GM18861 (cell line): ENCODE results near the gene ASIC5.
"Not testable (repeated sequence)": the region's sequence is repeated elsewhere in the genome, so short reads cannot be mapped to it uniquely, and the experiment has no call there.

Experiments used
- ATAC-seq: cut with Tn5 transposase; IDR thresholded peaks from one replicate; pipeline ENCODE4 v1.9.1; 2021; ENCODE audit not compliant: unreplicated experiment

Gene ASIC5, protein sequence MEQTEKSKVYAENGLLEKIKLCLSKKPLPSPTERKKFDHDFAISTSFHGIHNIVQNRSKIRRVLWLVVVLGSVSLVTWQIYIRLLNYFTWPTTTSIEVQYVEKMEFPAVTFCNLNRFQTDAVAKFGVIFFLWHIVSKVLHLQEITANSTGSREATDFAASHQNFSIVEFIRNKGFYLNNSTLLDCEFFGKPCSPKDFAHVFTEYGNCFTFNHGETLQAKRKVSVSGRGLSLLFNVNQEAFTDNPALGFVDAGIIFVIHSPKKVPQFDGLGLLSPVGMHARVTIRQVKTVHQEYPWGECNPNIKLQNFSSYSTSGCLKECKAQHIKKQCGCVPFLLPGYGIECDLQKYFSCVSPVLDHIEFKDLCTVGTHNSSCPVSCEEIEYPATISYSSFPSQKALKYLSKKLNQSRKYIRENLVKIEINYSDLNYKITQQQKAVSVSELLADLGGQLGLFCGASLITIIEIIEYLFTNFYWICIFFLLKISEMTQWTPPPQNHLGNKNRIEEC

DNA sequence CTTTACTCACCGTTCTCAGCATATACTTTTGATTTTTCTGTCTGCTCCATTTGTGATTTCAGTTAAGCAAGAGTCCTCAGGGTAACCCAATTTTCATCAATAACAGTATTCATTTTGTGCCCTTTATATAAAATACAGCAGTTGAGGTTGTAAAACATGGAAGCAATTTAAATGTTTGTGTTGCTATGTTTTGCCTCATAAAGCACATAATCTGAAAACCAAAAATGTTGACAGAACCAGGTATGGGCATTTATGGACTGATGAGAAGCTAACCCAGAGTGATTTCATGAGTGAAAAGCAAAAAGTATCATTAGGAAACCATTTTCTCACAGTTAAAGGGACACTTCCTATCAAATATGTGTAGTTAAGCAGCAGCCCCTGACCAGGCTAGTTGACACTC is at the start of gene ASIC5:
Gene ASIC5 (minus strand): TSS at position 101 of the 400 bp plus-strand sequence. CDS start 51 bp downstream, at position 50.
- no peak for ATAC-seq

DNA sequence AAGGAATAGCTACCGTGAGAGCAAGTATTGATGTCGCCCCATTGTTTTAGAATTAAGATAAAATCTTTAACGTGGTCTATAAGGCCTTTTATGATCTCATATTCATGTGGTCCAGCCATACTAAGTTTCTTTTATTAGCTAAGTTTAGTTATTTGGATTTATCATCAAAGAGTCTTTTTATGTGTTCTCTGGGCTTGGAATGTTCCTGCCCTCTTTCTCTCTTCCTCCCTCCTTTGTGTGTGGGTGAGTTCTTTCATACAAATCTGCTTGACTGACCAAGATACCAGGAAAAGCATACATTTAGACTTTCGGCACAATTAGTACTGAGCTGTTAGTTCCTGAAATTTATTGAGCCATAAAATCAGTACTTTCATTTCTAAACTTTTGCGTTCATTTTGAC is 48.7 kb upstream of the ASIC5 start:
- no peak for ATAC-seq

DNA sequence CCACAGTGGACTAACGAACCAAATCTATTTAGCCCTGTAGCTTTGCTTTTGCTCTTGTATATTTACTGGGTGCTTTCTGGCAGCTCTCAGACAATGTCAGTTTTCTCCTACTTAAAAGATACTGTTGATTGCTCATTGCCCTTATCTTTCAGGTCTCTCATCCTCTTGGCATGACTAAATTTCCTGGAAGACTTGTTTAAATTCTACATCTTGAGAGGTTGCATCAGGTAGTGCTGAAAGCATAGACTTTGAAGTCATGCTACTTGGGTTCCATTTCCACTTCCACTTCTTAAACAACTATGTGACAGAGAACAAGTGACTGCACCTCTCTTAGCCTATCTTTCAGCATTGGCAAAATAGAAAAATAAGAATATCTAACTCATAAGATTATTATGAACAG is 45.8 kb upstream of the ASIC5 start:
- ATAC-seq: no peak

DNA sequence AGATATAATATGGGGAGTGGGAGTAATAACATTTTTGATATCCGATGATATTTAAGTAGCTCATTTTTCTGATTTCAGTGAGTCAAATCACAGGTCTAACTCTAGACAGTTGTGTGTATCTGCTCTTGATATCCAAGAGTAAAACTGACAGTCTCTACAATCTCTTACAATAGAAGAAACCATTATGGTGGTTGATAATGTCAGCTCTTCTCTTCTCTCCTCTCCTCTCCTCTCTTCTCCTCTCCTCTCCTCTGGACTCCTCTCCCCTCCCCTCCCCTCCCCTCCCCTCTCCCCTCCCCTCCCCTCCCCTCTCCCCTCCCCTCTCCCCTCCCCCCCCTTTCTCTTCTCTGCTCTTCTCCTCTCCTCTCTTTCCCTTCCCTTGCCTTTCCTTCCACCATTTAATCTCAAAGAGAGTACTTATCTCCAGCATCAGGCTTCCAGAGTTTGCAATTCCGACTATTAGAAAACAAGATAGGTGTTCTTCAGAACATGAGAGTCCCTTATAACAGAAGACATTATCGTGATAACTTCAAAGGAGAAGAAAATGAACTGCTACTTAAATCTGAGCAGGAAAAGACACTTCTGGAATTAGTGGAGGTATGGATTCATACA is 43.6 kb upstream of the ASIC5 start:
- ATAC-seq: no peak

DNA sequence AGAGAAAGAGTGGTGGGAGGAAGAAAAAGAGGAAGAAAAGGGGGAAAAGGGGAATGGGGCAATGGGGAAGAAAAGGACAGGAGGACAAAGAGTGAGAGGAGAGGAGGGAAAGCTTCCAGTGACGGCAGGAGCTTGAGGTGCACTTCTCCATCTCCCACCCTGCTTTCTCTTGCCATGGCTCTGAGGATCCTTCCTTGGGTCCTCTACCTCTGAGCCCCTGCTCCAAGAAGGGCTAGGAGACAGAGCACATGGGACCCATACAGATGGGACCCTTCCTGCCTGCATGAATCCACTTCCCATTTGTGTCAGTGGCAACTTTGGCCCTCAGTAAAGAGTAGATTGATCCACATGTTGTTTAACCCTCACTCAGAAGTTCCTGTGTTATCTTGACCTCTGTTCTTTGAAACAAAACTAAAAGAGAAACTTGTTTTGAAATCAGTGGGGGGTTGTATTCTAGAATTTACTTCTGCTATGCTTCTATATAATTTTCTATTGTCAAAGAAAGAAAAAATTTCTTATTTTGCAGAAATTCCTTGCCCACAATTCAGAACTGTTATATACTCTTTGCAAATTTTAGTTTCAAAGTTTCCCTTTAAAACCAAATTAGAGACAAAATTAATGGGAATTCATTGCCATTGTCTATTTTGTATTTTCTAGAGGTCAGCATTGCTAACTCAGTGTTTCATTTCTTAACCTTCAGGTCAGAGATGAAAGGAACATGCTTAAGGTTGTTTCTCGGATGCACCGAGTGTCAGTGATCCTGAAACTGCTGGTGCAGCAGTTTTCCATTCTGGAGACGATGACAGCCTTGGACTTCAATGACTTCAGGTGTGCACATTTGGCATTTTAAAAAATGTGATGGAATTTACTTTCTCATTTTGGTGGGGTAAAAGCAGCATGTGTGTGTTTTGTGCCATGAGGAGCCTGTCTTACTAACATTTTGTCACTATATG is 42.4 kb upstream of the ASIC5 start:
- no peak for ATAC-seq

DNA sequence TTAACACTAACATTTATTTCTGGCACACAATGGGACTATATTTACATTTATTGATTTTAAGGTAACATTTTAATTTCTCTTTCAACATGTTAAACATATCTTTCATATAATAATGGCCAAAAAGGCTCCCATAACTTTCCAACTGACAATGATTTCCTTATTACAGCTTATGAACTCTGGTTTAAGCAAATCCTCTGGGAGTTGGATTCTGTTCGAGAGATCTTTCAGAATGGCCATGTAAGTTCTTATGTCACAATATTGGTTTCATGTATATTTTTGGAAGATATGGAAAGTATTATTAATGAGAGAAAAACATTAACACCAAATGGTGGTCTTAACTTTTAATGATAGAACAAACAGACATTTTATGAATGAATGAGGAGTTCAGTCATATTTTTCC is 41.5 kb upstream of the ASIC5 start:
- no peak for ATAC-seq

DNA sequence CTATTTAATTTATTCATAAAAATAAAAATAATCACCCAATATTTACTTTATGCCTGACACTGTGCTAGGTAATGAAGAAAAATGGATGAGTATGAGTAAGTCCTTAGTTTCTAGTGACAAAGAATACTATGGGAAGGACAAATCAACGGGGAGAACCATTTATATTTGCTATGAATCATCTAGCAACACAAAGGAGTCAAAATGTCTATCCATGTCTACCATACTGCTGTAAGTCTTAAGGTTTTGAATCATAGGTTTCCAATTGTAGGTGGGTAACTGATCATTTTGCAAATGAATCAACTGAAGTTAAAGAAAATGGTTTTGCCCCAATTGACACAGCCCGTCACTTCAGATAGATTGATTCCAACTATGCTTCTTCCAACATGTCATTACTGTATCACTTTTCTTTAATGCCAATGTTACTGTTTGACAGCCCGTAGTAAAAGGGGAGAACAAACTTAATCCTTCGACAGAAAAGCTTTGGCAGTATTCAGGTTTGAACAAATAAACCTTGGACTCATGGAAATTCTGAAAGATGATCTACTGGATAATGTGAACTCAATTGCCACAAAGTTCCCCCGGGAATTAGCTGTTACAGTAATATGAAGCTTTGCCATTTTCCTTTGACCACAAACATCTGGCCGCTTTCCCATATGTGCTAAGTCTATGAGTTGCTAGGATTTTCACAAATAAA is 40.6 kb upstream of the ASIC5 start:
- ATAC-seq: no peak

DNA sequence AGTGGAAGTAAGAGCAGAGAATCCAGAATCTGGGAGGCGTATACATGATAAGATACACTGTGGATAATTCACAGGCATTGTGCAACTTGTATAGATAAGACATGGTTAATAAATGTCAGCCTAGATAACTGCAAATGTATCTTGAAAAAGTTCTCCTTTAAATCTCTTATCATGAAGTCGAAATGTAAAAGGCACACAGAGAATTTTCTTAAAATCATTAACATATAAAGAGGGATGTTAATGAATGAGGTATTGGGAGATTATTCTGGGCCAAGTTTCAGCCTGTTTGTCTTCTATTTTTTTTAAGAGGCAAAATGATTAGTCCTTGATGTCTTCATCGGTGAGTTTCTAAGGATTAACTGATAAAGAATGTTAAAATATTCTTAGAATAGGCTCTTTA is 38.3 kb upstream of the ASIC5 start:
- ATAC-seq: no peak

DNA sequence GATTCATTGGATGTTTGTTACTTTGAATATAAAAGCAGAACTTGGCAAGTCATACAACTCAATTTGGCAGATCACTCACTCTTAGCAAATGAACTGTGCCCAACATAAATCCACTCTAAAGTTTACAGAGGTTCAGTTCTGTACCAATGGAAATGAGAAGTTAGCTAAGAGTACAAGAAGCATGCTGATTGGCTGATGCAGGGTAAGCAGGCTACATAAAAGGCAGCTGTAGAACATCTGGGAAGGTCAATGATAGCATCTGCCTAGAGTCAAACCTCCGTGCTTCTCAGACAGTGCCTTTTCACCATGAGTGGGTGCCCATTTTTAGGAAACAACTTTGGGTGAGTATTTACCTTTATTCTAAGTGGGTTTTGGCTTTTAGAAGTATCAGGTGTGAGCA is 37.4 kb upstream of the ASIC5 start, which contains the start of gene TDO2:
Gene TDO2 (plus strand): TSS at position 244 of the 400 bp plus-strand sequence. CDS start 63 bp downstream, at position 307.
- no peak for ATAC-seq

DNA sequence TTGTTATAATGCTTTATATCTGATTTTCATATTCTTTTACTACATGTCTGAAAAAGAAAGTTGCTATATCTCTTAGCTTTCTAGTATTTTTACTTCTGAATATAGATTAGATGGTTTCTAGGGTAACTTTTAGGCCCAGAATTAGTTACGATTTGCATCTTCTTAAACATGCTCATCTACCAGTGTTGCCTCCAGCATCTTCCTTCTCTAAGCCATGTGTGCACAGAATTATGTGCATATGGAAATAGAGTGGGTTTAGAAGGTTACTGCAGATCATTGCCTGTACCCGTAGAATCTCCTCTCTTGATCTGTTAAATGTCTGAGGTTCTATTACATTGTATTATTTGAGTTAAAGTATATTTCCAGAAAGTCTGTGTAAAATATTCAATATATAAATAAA is 34.9 kb upstream of the ASIC5 start:
- ATAC-seq: no peak

DNA sequence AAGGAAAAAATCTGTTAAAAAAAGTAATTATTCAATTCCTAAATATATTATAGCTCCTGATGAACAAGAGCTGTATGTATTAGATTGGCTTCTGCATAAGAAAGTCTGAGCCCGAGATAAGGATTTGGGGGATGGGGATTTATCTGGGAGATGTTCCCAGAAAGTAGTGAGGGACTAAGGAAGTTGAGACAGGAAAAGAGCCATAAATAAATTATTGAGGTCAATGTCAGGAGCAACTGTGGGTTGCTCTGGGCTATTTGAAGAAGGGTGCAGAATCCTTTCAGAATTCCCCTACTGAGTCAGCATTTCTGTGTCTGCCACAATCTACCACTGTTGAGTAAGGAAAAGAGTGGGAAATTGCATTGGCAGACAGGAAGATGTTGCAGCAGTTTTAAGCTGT is 34.3 kb upstream of the ASIC5 start:
- ATAC-seq: no peak

DNA sequence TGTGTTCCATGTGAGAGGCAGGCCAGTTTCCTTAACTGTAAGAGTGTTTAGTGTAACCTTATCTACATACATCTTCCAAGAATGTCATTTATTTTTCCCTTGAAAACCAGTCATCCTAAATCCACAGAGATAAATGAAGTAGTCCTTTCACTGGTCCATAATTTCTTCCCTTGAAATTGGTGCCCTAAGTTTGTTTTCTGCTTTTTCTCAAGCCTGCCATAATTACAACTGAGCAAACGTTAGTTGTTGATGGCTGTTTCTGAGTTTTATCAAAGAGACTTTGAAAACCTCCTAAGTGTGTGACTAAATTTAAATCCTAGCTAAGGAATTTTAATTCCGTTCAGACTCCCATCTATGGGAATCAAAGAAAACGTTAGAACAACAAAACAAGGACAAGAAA is 33.8 kb upstream of the ASIC5 start:
- ATAC-seq: no peak

DNA sequence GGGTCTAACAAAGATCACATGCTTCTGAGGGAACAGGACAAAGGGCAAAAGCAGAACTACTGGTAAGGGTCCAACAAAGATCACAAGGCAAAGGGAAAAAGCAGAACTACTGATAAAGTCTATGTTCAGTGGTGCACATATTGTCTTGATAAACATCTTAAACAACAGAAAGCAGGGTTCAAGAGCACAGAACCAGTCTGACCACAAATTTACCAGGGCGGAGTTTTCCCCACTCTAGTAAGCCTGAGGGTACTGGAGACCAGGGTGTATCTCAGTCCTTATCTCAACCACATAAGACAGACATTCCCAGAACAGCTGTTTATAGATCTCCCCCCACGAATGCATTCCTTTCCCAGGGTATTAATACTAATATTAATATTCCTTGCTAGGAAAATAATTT is 32.3 kb upstream of the ASIC5 start:
- ATAC-seq: not testable (repeated sequence)

DNA sequence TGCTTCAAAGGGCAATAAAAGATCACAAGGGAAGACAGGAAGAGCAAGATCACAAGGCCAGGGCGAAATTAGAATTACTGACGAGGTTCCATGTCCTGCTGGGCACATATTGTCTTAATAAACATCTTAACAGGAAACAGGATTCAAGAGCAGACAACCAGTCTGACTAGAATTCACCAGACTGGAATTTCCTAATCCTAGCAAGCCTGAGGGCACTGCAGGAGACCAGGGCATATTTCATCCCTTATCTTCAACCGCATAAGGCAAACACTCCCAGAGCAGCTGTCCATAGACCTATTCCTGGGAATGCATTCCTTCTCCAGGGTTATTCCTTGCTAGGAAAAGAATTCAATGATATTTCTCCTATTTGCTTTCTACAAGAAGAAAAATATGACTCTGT is 25.0 kb upstream of the ASIC5 start:
- ATAC-seq: no peak

DNA sequence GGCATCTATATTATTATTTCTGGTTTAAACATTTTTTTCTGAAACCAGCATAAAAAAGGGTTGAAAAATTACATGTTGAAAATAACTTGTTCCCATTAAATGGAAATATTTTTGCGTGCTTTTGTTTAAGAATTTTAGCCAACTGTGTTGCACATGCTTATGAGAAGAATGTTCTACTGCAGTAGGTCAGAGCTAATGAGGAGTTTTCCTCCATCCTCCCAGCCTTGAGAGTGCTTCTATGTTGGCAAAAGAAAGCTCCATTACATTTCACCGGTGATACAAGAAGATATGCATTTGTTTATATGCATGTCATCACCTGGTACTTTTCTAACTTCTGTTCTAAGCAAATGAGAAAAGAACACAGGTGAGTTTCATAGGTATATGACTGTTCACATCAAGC is 23.9 kb upstream of the ASIC5 start:
- ATAC-seq: no peak

DNA sequence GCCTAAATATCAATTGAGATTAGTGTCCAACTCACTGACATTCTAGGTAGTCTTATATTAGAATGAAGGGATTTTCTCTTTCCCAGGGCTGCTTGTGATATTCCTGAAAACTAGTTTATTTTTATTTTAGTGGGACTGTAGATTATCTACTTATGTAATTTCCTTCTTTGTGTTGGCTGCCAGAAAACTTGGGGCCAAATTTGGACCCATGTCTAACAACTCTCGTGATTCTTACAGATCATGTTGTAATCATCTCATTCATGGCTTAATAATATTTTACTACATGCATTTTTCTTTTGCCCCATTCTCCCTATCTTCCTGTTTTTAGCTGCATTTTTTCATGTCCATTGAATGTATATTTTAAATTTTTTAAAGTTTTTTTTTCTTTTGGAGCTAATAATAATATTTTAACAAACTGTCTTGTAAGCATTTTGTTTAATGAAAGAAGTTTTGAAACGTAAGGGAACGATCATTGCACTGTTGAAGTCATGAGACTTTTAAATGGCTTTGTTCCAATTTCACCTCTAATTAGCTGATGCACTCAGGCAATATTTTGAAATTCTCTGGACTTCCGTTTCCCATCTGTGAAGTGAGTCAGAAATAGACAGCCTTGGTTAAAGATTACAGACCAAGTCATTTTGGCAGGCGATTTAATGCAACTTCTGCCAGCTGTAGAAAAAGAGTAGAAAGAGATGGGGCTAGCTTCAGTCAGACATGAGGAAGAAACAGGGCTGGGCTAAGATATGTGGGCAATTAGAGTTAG is 23.1 kb upstream of the ASIC5 start:
- ATAC-seq: peak; percentile 98

DNA sequence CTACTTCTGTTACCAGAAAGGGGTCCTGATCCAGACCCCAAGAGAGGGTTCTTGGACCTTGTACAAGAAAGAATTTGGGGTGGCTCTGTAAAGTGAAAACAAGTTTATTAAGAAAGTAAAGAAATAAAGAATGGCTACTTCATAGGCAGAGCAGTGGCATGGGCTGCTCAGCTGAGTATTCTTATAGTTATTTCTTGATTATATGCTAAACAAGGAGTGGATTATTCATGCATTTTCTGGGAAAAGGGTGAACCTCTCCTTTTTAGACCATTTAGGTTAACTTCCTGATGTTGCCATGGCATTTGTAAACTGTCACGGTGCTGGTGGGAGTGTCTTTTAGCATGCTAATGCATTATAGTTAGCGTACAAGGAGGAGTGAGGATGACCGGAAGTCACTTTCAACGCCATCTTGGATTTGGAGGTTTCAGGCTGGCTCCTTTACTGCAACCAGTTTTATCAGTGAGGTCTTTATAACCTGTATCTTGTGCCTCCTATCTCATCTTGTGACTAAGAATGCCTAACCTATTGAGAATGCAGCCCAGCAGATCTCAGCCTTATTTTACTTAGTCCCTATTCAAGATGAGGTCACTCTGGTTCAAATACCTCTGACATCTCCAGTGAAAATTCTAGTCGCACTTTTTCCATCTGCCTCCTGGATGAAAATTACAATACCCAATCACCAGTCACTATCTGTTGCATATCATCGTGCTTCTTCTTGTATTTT is 21.9 kb upstream of the ASIC5 start:
- no peak for ATAC-seq

DNA sequence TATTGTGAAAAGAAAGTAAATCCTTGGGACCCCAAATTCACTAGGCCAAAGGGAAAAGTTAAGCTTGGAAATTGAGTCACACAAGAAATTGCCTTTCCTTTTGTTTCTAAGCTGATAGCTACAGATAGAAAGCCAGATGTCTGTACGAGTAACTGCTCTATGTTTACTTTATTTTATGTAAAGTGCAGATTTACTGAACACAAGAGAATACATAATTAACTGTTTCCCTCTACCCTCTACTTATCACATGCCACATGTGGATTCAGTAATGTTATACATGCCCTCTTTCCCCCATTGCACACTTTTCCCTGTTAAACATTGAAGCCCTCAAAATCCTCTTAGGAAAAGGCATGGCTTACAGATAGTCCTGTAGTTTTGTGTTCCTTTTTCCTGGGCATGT is 21.0 kb upstream of the ASIC5 start:
- no peak for ATAC-seq

DNA sequence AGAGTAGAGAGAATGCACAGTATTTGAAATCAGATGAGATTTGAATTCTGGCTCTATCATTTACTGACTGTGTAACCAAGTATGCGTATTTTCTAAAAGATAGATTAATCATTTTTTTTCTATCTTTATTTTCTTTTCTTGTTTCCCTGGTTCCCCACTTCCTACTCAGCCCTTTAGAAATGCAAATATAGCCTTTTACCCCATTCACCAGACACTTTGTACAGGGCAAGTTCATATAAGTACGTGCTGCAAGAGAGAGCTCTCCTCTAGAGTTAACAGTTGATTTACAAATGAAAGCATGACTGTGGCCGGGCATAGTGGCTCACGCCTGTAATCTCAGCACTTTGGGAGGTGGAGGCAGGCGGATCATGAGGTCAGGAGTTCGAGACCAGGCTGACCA is 19.6 kb upstream of the ASIC5 start:
- ATAC-seq: no peak
